ENCODE measurements around the gene DIP2C. TPM values are rescaled to one million over a fixed set of nuclear protein-coding genes. Genes with fewer than 3 reads are reported as not detected.
"Not testable (repeated sequence)": the region's sequence is repeated elsewhere in the genome, so short reads cannot be mapped to it uniquely, and the experiment has no call there.

The DIP2C gene
- total RNA-seq, 1 donor from 2014 or later, result 18.4 TPM

DNA sequence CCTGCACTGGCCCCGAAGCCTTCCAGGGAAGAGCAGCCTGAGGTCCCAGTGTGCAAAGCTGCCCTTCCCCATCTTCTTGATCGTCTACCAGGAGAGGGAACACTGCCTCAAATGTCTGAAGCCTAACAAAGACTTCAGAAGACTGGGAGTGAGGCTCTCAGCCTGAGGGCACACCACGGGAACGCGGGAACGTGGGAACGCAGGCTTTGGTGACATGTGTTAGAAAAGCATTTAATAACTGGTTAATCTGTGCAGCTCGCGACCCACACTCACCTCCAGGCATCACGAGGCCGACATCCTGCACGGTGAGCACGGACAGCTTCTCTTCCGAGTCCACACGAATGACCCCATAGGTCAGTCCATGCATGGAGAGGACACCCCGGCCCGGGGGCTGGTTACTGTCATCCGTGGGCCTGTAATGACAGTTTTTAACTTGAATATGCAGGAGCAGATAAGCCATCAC, 320.2 kb downstream of the DIP2C start:
- no peak overlapping the region for H3K4me3 ChIP-seq
- peaks cover 15% of the 10 kb centered on the region for H3K4me1 ChIP-seq
- intact Hi-C loops (cut with DNase I), result no loop called here
- H3K36me3 ChIP-seq, result peaks cover 0 to 20% of the 10 kb centered on the region in 2 donors
- no peaks in the 10 kb centered on the region for H3K27me3 ChIP-seq
- TF ChIP-seq POLR2A (IDR thresholded peaks at IDR 0.05) (no peak), CTCF (IDR thresholded peaks at IDR 0.05) (no peak), POLR2AphosphoS5 (IDR thresholded peaks at IDR 0.05; ENCODE audit: insufficient read depth in 1 of 2, low read depth in 1 of 2) (no peak)
- DNase-seq (ENCODE audit: extremely low spot score in 2 of 2), result no peak
- H3K9me3 ChIP-seq, result no peaks in the 10 kb centered on the region
- H3K27ac ChIP-seq, result no peak overlapping the region

DNA sequence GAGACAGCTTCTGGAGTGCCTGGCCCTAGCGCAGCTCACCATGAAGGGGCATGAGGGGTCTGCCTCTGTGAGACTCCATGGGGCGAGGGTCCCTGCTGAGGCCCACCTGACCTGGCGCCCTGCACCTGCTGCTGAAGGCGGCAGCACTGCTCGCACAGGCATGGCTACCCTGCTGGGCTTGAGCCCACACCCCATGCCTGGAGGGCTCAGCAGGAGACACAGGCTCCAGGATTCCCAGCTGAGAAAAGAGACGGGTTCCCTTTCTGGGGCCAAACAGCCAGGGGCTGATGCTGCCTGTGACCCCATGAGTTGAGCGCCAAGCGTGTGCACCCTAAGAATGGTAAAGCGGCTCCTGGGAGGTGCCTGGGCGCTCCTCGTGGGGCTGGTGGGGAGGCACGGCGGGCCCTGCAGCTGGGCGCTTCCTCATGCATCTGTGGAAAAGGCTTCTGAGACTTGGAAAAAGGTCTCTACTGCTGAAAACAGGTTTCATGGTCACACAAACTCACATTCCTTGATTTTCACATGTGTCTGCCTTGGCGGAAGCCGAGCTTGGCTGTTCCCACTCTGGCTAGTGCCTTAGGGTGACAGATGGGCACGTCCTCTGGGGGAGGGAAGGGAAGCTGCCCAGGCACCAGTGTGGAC, 320.8 kb downstream of the DIP2C start:
- no peaks in the 10 kb centered on the region for H3K27me3 ChIP-seq
- TF ChIP-seq POLR2A (IDR thresholded peaks at IDR 0.05) (no peak), POLR2AphosphoS5 (IDR thresholded peaks at IDR 0.05; ENCODE audit: insufficient read depth in 1 of 2, low read depth in 1 of 2) (no peak), CTCF (IDR thresholded peaks at IDR 0.05) (no peak)
- peaks cover 12% of the 10 kb centered on the region for H3K4me1 ChIP-seq
- H3K36me3 ChIP-seq, result peaks cover 0 to 20% of the 10 kb centered on the region in 2 donors
- H3K4me3 ChIP-seq, result no peak overlapping the region
- no peaks in the 10 kb centered on the region for H3K9me3 ChIP-seq
- no peak overlapping the region for H3K27ac ChIP-seq
- intact Hi-C loops (cut with DNase I), result no loop called here
- no peak for DNase-seq (ENCODE audit: extremely low spot score in 2 of 2)

GRCh38 chr10:368107-368506, 321.4 kb downstream of the DIP2C start:
- H3K27ac ChIP-seq; H3K4me3 ChIP-seq; intact Hi-C loops (cut with DNase I); H3K9me3 ChIP-seq; DNase-seq (ENCODE audit: extremely low spot score in 2 of 2); H3K27me3 ChIP-seq; H3K4me1 ChIP-seq: not testable (repeated sequence)
- H3K36me3 ChIP-seq, result peaks cover 0 to 26% of the 10 kb centered on the region in 2 donors

DNA sequence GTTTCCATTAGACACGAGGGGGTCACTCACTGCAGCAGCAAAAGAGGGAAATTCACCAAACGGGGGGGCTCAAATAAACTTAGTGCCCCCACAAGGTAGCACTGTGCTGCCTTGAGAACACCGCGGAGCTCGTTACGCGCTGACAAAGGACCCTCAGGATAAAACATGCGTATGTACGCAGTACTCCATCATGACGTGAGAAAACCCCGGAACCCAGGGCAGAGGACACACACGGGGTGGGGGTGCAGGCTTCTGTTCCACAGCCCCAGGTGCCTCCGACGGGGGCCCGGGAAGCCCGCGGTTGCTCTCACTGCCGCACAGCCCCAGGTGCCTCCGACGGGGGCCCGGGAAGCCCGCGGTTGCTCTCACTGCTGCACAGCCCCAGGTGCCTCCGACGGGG, 321.8 kb downstream of the DIP2C start:
- Histone ChIP-seq H3K36me3 (peaks cover 0 to 31% of the 10 kb centered on the region in 2 donors), H3K27me3 (no peaks in the 10 kb centered on the region), H3K27ac (no peak overlapping the region), H3K4me3 (no peak overlapping the region), H3K9me3 (no peaks in the 10 kb centered on the region), H3K4me1 (peaks cover 1% of the 10 kb centered on the region)
- intact Hi-C loops (cut with DNase I), result no loop called here
- TF ChIP-seq CTCF (IDR thresholded peaks at IDR 0.05) (no peak), POLR2AphosphoS5 (IDR thresholded peaks at IDR 0.05; ENCODE audit: insufficient read depth in 1 of 2, low read depth in 1 of 2) (no peak), POLR2A (IDR thresholded peaks at IDR 0.05) (no peak)
- no peak for DNase-seq (ENCODE audit: extremely low spot score in 2 of 2)

DNA sequence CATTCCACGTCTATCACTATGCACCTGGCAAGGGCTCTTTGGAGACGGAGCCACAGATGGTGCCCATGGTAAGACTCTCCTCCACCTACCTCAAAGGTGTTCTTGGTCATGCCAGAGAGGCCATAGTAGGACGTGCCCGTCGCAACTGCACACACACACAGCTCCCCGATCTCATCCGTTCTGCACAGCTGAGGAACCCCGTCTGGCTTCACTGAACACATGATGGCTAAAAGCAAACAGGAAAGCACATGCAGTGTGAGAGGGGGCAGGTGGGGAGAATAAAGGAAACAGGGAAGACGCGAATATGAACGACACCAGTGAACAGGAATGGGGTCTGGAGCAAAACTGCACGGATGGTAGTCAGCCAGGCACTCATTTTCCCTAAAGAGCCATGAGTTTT, 323.3 kb downstream of the DIP2C start:
- intact Hi-C loops (cut with DNase I), result no loop called here
- Histone ChIP-seq H3K9me3 (no peaks in the 10 kb centered on the region), H3K4me3 (no peak overlapping the region), H3K36me3 (peaks cover 0 to 37% of the 10 kb centered on the region in 2 donors), H3K4me1 (no peaks in the 10 kb centered on the region), H3K27ac (no peak overlapping the region), H3K27me3 (no peaks in the 10 kb centered on the region)
- no peak for TF ChIP-seq POLR2AphosphoS5 (IDR thresholded peaks at IDR 0.05; ENCODE audit: insufficient read depth in 1 of 2, low read depth in 1 of 2)
- no peak for TF ChIP-seq POLR2A (IDR thresholded peaks at IDR 0.05)
- no peak for TF ChIP-seq CTCF (IDR thresholded peaks at IDR 0.05)
- DNase-seq (ENCODE audit: extremely low spot score in 2 of 2), result no peak
